NT2/D1 (cell line): ENCODE results near the gene TMEM232.

ENCODE experiments used
- SUZ12 ChIP-seq: IDR thresholded peaks from 2 replicates; pipeline ENCODE4 v1.6.1; 2011; ENCODE audit not compliant: insufficient read length, insufficient read depth; ENCODE audit errors: extremely low read depth
- YY1 ChIP-seq: IDR thresholded peaks from 2 replicates; pipeline ENCODE4 v1.6.1; 2011; ENCODE audit not compliant: insufficient read length, insufficient read depth

DNA sequence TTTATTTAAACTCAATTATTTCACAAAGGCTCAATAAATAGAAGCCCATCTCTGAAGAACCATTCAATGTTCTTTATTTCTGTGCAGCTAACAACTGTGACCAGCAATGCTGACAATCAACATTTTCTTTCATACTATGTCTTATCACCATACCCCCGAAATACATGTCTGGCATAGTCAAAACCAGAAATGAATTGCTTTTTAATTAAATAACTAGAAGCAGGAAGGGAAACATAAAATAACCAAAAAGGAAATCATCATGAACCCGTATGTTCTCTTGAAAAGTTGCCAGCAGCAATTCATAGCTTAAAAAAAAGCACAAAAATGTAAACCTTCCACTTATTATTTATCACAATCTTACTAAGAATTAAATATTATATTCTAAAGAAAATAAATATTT is 212.4 kb downstream of the TMEM232 start:
- TF ChIP-seq SUZ12 (no peak), YY1 (no peak)
